Fibroblast of lung (primary cell): ENCODE measurements around the gene UBL4B. TPM values are rescaled to one million over a fixed set of nuclear protein-coding genes. Genes with fewer than 3 reads are reported as not detected.

ENCODE experiments used
- DNase-seq, 2 donors: peaks; one replicate each; pipeline versions ENCODE4 v3.0.0 to v3.0.0-alpha.2; 2010; ENCODE audit warnings: low read depth in 2 of 2
- H2AFZ ChIP-seq: 2 replicates; pipeline ENCODE4 v1.5.1; 2012; ENCODE audit warnings: low read length, control low read depth, inconsistent platforms
- H3K27ac ChIP-seq: 2 replicates; pipeline ENCODE4 v1.5.1; 2011; ENCODE audit warnings: low read length, control low read depth; ENCODE audit not compliant: insufficient read depth
- H3K27me3 ChIP-seq: 2 replicates; pipeline ENCODE4 v1.5.1; 2011; ENCODE audit warnings: mild to moderate bottlenecking, low read length; ENCODE audit not compliant: control insufficient read depth, insufficient read depth
- H3K36me3 ChIP-seq: 2 replicates; pipeline ENCODE4 v1.5.1; 2011; ENCODE audit warnings: low read length; ENCODE audit not compliant: control insufficient read depth, insufficient read depth
- H3K4me1 ChIP-seq: 2 replicates; pipeline ENCODE4 v1.5.1; 2011; ENCODE audit warnings: low read length; ENCODE audit not compliant: control insufficient read depth, insufficient read depth; ENCODE audit errors: extremely low read depth
- H3K4me2 ChIP-seq: 2 replicates; pipeline ENCODE4 v1.5.1; 2011; ENCODE audit warnings: low read length, control low read depth; ENCODE audit not compliant: insufficient read depth; ENCODE audit errors: extremely low read depth
- H3K4me3 ChIP-seq, 4 experiments: fragments of 200-600 bp in 1 of 4; sonication (generic) in 1 of 4; replicated peaks in 1 of 4; 2 replicates each; pipeline ENCODE4 v1.5.1; 2011 to 2016; ENCODE audit warnings: low read length in 4 of 4, low read depth in 3 of 4, mild to moderate bottlenecking in 3 of 4, control low read depth in 2 of 4, inconsistent platforms in 1 of 4, mixed read lengths in 1 of 4; ENCODE audit not compliant: insufficient read depth in 1 of 4; ENCODE audit errors: control extremely low read depth in 1 of 4
- H3K79me2 ChIP-seq: 2 replicates; pipeline ENCODE4 v1.5.1; 2012; ENCODE audit warnings: mild to moderate bottlenecking, low read length, inconsistent platforms; ENCODE audit not compliant: control insufficient read depth, insufficient read depth
- H3K9ac ChIP-seq: 2 replicates; pipeline ENCODE4 v1.5.1; 2011; ENCODE audit warnings: mild to moderate bottlenecking, low read length, control low read depth; ENCODE audit not compliant: insufficient read depth
- H3K9me3 ChIP-seq: 2 replicates; pipeline ENCODE4 v1.5.1; 2012; ENCODE audit warnings: low read depth, low read length; ENCODE audit not compliant: control insufficient read depth, insufficient read depth
- H4K20me1 ChIP-seq: 2 replicates; pipeline ENCODE4 v1.5.1; 2011; ENCODE audit warnings: low read length; ENCODE audit not compliant: control insufficient read depth, insufficient read depth; ENCODE audit errors: extremely low read depth
- CTCF ChIP-seq, 2 donors: IDR thresholded peaks in 1 of 2; conservative IDR thresholded peaks in 1 of 2; 1 replicate in 1 of 2; 2 replicates in 1 of 2; pipeline ENCODE4 v1.5.1; 2011 to 2012; ENCODE audit warnings: low read length in 2 of 2, control low read depth in 1 of 2, inconsistent platforms in 1 of 2, low read depth in 1 of 2, mild to moderate bottlenecking in 1 of 2
- EZH2 ChIP-seq: IDR thresholded peaks from 2 replicates; pipeline ENCODE4 v1.5.1; 2012; ENCODE audit warnings: low read length, control low read depth, mild to moderate bottlenecking; ENCODE audit errors: missing control alignments
- polyA plus RNA-seq, 2 donors: library from polyadenylated mRNA; depleted of rRNA in 1 of 2; stranded (reverse) in 1 of 2; unstranded in 1 of 2; fragments of >200 nt; gene quantifications; 2 replicates each; pipeline ENCODE4 v1.2.1, GENCODE V29; 2011 to 2012; ENCODE audit warnings: missing spikeins in 1 of 2
- total RNA-seq: library from RNA; depleted of rRNA; stranded (reverse); fragments of >200 nt; gene quantifications from 2 replicates; pipeline ENCODE4 v1.2.1, GENCODE V29; 2014

The UBL4B gene
- total and polyA plus RNA-seq, 2 donors (not counting 1 experiment from before 2014, with no cell fraction given), result not detected

DNA sequence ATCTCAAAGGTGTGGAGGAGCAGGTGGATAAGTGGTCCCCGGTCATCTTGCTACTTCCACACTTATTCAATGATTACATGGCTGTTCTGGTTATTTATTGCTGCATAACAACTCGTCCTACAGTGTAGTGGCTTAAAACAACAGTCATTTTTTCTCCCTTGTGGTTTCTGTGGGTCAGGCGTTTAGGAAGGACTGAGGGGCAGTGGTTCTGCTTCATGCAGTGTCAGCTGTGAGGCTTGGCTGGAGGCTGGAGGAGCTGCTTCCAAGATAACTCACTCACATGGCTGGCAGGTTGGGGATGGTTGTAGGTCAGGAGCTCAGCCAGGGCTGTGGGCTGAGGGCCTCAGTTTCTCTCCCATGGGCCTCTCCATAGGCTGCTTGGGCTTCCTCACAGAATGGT is 32.1 kb downstream of the UBL4B start:
- no peak overlapping the region for H2AFZ ChIP-seq
- peaks cover 17% of the 10 kb centered on the region for H3K27me3 ChIP-seq
- TF ChIP-seq CTCF (conservative IDR thresholded peaks at IDR 0.05 in 1 of 2, IDR thresholded peaks at IDR 0.05 in 1 of 2; ENCODE audit: low read depth in 1 of 2, low read length in 2 of 2), result no peak
- TF ChIP-seq EZH2, result no peak
- no peak overlapping the region for H3K27ac ChIP-seq
- H3K9ac ChIP-seq, result no peak overlapping the region
- no peaks in the 10 kb centered on the region for H4K20me1 ChIP-seq
- no peak overlapping the region for H3K4me3 ChIP-seq
- no peaks in the 10 kb centered on the region for H3K4me1 ChIP-seq
- no peaks in the 10 kb centered on the region for H3K9me3 ChIP-seq
- H3K36me3 ChIP-seq, result no peaks in the 10 kb centered on the region
- no peak for DNase-seq
- no peaks in the 10 kb centered on the region for H3K79me2 ChIP-seq
- no peak overlapping the region for H3K4me2 ChIP-seq

GRCh38 chr1:110148961-110149360 is 36.7 kb downstream of the UBL4B start:
- Histone ChIP-seq H3K79me2 (no peaks in the 10 kb centered on the region), H3K4me3 (no peak overlapping the region), H3K9ac (no peak overlapping the region), H3K27me3 (peaks cover 12% of the 10 kb centered on the region), H3K27ac (no peak overlapping the region), H2AFZ (no peak overlapping the region), H3K36me3 (no peaks in the 10 kb centered on the region), H4K20me1 (no peaks in the 10 kb centered on the region), H3K9me3 (no peaks in the 10 kb centered on the region), H3K4me1 (no peaks in the 10 kb centered on the region), H3K4me2 (no peak overlapping the region)
- no peak for DNase-seq
- peak in 1 of 2 donors; percentile 17 for TF ChIP-seq CTCF (conservative IDR thresholded peaks at IDR 0.05 in 1 of 2, IDR thresholded peaks at IDR 0.05 in 1 of 2; ENCODE audit: low read depth in 1 of 2, low read length in 2 of 2)
- no peak for TF ChIP-seq EZH2

DNA sequence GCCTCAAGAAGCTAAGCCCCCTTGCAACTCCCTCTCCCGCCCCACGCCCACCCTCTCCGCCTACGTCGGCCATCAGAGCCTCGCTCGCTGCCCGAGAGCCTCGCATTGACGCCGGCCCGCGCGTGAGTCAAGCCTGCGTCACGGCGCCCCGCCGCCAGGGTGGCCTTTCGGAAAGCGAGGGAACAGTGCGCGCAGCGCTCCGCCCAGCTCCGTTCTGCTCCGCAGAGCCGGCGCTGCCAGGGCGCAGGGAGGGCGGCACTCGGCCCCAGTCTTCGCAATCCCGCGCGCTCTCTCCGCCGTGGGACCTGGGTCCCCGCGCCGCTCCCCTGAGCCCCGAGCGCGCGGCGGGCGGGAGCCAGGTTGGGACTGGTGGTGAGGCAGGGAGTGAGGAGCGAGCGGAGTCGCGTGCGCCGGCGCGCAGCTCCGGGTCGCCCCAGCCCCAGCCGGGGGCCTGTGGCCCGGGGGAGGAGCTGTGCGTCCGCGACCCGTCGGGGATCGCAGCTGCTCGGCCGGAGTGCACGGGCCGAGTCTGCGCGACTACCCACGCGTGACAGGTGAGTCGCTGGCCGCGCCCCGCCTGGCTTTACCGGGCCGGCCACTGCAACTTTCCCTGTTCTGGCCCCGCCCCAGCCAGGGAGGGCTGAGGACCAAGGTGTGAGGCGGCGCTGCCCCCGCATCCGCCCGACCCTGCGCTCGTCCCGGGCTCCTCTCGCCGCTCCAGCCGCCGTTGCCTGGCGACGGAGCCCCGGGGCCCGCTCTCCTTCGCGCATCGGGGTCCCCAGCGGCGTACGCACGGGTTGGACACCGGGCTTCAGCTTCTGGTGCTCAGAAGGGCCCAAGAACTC is 38.3 kb downstream of the UBL4B start, which contains the start of gene SLC6A17:
Gene SLC6A17, plus strand, starts transcription at position 165 of the 845 bp plus-strand sequence. CDS start 16,436 bp downstream, outside the sequence.
- DNase-seq, result peak; percentile 17 to 59
- Histone ChIP-seq H3K4me3 (peak within 1 kb of the TSS in 1 of 4 experiments; percentile 44), H3K9ac (no peak within 1 kb of the TSS), H2AFZ (no peak within 1 kb of the TSS), H3K4me1 (no peaks in the 10 kb centered on the region), H3K27me3 (peaks cover 9% of the 10 kb centered on the region), H3K4me2 (peak within 1 kb of the TSS; percentile 66), H3K79me2 (no peaks in the 10 kb centered on the region), H3K9me3 (no peaks in the 10 kb centered on the region), H4K20me1 (no peaks in the 10 kb centered on the region), H3K27ac (no peak within 1 kb of the TSS), H3K36me3 (no peaks in the 10 kb centered on the region)
- no peak for TF ChIP-seq EZH2
- TF ChIP-seq CTCF (conservative IDR thresholded peaks at IDR 0.05 in 1 of 2, IDR thresholded peaks at IDR 0.05 in 1 of 2; ENCODE audit: low read depth in 1 of 2, low read length in 2 of 2), result no peak
